ENCODE results near the gene SH2D2A.

- TF ChIP-seq GATA3 (IDR thresholded peaks at IDR 0.05; ENCODE audit: low read depth, low read length) (no peak), GATA2 (IDR thresholded peaks at IDR 0.05; ENCODE audit: low read depth, low read length) (no peak)
These were observed 28.5 kb downstream of the SH2D2A start for GRCh38 chr1:156788136-156788535.
